ENCODE measurements around the gene NELL2.

NELL2 gene

GRCh38 chr12:44869503-44869902 is 6.6 kb downstream of the NELL2 start:
- H3K9me3 ChIP-seq = no peaks in the 10 kb centered on the region
- no peak overlapping the region for H3K4me3 ChIP-seq
- no peaks in the 10 kb centered on the region for H3K36me3 ChIP-seq (replicated peaks)
- peaks cover 6% of the 10 kb centered on the region for H3K4me1 ChIP-seq
- no peaks in the 10 kb centered on the region; the same call in 1 of the 2 replicates for H3K27me3 ChIP-seq (ENCODE audit: low read depth)
- in situ Hi-C loops (cut with MboI; ENCODE audit: low sequenced_read_pairs) = no loop called here
- no peak for DNase-seq (ENCODE audit: low spot score in 2 of 2)

DNA sequence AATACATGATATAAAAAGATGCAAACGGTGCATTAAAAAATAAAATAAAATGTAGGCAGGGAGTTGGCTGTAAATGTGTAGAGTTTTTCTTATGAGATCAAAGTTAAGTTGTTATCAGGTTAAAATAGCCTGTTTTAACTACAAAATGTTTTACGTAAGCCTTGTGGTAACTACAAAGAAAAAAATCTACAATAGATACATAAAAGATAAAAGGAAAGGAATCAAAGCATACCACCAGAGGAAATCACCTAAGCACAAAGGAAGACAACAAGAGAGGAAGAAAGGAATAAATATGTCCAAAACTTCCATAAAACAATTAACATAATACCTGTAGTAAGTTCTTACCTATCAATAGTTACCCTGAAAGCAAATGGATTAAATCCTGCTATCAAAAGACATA is 12.2 kb downstream of the NELL2 start:
- H3K27me3 ChIP-seq (ENCODE audit: low read depth) = no peaks in the 10 kb centered on the region

DNA sequence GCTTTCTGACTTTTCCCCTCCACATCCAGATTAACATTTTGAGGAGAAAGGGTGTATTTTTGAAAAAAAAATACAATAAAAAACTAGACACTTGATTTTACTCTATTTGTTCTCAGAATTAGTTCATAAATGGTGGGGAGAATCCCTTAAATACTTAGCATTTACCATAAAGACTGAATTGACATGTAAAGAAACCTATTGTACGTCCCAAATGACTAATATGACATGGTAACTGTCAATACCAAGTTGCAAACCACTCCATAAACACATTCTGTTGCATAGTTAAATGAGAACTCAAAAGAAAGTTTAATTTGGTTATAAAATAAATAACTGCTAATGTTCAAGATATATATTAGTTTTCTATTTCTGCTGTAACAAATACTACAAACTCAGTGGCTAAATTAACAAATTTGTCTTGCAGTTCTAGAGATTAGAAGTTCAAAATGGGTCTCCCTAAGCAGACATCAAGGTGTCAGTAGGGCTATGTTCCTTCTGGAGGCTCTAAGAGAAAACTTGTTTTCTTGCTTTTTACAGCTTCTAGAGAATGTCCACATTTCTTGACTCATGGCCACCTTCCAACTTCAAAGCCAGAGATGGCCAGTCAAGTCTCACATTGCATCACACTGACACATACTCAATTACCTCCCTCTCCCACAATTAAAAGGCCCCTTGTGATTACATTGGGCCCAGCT is 16.0 kb downstream of the NELL2 start:
- H3K4me1 ChIP-seq = no peaks in the 10 kb centered on the region
- H3K4me3 ChIP-seq = no peak overlapping the region
- no peaks in the 10 kb centered on the region for H3K36me3 ChIP-seq (replicated peaks)
- H3K9me3 ChIP-seq = no peaks in the 10 kb centered on the region
- no peaks in the 10 kb centered on the region for H3K27me3 ChIP-seq (ENCODE audit: low read depth)
- in situ Hi-C loops (cut with MboI; ENCODE audit: low sequenced_read_pairs) = no loop called here
- DNase-seq (ENCODE audit: low spot score in 2 of 2) = no peak

More for the DNA sequence above, 12.2 kb downstream of the NELL2 start:
- Histone ChIP-seq H3K9me3 (no peaks in the 10 kb centered on the region), H3K4me3 (no peak overlapping the region), H3K36me3 (replicated peaks) (no peaks in the 10 kb centered on the region), H3K4me1 (no peaks in the 10 kb centered on the region)
- no peak for DNase-seq (ENCODE audit: low spot score in 2 of 2)
- in situ Hi-C loops (cut with MboI; ENCODE audit: low sequenced_read_pairs) = no loop called here

GRCh38 chr12:44858226-44858855 is 17.8 kb downstream of the NELL2 start:
- no peak overlapping the region for H3K4me3 ChIP-seq
- in situ Hi-C loops (cut with MboI; ENCODE audit: low sequenced_read_pairs) = no loop called here
- H3K36me3 ChIP-seq (replicated peaks) = no peaks in the 10 kb centered on the region
- H3K4me1 ChIP-seq = no peaks in the 10 kb centered on the region
- no peaks in the 10 kb centered on the region for H3K27me3 ChIP-seq (ENCODE audit: low read depth)
- no peak for DNase-seq (ENCODE audit: low spot score in 2 of 2)
- no peaks in the 10 kb centered on the region for H3K9me3 ChIP-seq

GRCh38 chr12:44852483-44852882 is 23.6 kb downstream of the NELL2 start:
- in situ Hi-C loops (cut with MboI; ENCODE audit: low sequenced_read_pairs) = no loop called here
- no peak for DNase-seq (ENCODE audit: low spot score in 2 of 2)
- H3K4me1 ChIP-seq = no peaks in the 10 kb centered on the region
- no peaks in the 10 kb centered on the region for H3K27me3 ChIP-seq (ENCODE audit: low read depth)
- no peaks in the 10 kb centered on the region for H3K9me3 ChIP-seq
- no peaks in the 10 kb centered on the region for H3K36me3 ChIP-seq (replicated peaks)
- no peak overlapping the region for H3K4me3 ChIP-seq

DNA sequence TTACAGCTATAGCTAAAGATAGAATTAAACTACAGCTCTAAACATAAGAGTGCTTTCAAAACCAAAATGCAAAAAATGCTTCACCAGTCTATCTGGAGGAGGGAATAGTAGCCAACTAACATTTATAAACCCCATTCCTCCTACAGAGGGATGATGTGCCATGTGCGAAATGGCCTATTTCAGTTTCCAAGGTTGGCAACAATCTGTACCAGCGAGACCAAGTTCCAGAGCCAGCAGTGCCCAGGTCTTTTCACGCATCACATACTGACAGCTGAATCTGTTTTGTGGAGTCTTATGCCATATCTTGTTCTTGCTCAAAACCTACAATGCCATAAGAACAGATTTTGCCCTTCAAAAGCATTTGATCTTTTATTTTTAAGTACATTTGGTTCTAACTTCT is 24.5 kb downstream of the NELL2 start:
- in situ Hi-C loops (cut with MboI; ENCODE audit: low sequenced_read_pairs) = no loop called here
- Histone ChIP-seq H3K36me3 (replicated peaks) (no peaks in the 10 kb centered on the region), H3K27me3 (ENCODE audit: low read depth) (no peaks in the 10 kb centered on the region), H3K4me3 (no peak overlapping the region), H3K9me3 (no peaks in the 10 kb centered on the region), H3K4me1 (no peaks in the 10 kb centered on the region)
- no peak for DNase-seq (ENCODE audit: low spot score in 2 of 2)

DNA sequence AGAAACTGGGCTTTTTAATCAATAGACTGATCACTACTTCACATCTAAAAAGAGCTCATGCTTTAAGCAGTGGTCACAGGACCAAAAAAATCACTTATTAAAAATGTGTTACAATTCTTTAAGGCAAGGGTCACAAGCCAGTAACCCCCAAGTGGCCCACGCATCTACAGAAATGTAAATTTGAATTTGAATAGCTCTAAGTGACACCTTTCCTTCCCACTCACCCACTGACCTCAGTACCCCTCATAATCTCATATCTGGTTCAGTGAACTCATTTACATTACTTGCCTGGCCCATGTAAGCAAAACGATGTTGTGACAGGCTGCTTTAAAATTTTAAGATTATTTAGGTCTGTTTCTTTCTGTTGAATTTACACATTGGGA is 27.4 kb downstream of the NELL2 start:
- no peaks in the 10 kb centered on the region for H3K27me3 ChIP-seq (ENCODE audit: low read depth)
- no peaks in the 10 kb centered on the region for H3K36me3 ChIP-seq (replicated peaks)
- in situ Hi-C loops (cut with MboI; ENCODE audit: low sequenced_read_pairs) = no loop called here
- no peak overlapping the region for H3K4me3 ChIP-seq
- no peak for DNase-seq (ENCODE audit: low spot score in 2 of 2)
- H3K9me3 ChIP-seq = no peaks in the 10 kb centered on the region
- H3K4me1 ChIP-seq = no peaks in the 10 kb centered on the region

DNA sequence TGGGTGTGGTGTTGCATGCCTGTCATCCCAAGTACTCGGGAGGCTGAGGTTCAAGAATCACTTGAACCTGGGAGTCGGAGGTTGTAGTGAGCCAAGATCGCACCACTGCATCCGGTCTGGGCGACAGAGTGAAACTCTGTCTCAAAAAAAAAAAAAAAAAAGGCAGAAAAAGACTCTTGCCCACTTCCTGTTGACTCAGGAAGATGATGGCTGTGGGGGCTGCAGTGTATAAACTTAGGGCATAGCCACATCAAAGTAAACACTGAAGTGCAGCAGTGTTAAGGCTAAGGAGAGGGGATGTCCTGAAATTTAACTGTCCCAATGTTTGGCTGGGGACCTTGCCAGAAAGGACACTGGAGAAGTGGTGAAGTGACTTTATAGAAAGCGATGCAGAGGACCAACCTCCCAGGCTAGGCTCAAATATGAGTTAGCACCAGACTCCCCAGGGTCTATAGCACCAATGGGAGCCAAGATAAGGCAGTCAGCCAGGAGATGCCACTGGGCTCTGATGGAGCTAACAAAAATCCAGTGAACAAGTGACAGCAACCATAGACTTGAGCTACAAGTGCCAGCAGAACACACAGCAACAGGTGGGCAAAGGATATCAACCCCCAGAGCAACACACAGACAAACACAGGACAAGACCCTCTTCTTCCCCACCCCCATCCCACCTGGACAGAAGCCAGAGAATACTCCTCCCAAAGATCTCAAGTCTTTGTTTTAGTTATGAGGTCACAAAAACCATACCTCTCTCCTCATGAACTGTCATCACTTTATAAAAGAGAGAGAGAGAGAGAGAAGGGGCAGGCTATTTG is 28.0 kb downstream of the NELL2 start:
- no peak overlapping the region for H3K4me3 ChIP-seq
- no peak for DNase-seq (ENCODE audit: low spot score in 2 of 2)
- no peaks in the 10 kb centered on the region for H3K36me3 ChIP-seq (replicated peaks)
- H3K9me3 ChIP-seq = no peaks in the 10 kb centered on the region
- H3K4me1 ChIP-seq = no peaks in the 10 kb centered on the region
- in situ Hi-C loops (cut with MboI; ENCODE audit: low sequenced_read_pairs) = no loop called here
- no peaks in the 10 kb centered on the region for H3K27me3 ChIP-seq (ENCODE audit: low read depth)

DNA sequence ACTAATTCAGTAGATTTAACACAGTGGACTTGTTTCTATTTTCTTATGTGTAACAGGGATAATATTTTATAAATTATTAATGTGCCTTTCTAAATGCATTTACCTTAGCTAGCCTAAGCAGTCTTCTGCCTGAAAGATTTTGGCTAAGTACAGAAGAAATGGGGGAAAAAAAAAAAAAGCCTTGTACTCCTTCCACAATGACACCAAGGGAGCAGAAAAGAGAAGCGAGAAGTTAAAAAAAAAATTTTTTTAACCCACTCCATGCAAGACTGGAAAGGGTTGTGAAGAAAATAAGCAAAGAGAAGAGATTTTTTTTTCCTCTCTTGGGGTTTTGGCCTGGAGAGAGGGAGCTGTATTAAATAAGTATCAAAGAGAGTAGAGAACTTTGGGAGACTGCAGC is 28.7 kb downstream of the NELL2 start:
- Histone ChIP-seq H3K4me1 (no peaks in the 10 kb centered on the region), H3K27me3 (ENCODE audit: low read depth) (no peaks in the 10 kb centered on the region), H3K4me3 (no peak overlapping the region), H3K9me3 (no peaks in the 10 kb centered on the region), H3K36me3 (replicated peaks) (no peaks in the 10 kb centered on the region)
- no peak for DNase-seq (ENCODE audit: low spot score in 2 of 2)
- in situ Hi-C loops (cut with MboI; ENCODE audit: low sequenced_read_pairs) = no loop called here

- Histone ChIP-seq H3K4me3 (no peak overlapping the region), H3K9me3 (no peaks in the 10 kb centered on the region), H3K4me1 (no peaks in the 10 kb centered on the region), H3K27me3 (ENCODE audit: low read depth) (no peaks in the 10 kb centered on the region), H3K36me3 (replicated peaks) (no peaks in the 10 kb centered on the region)
- DNase-seq (ENCODE audit: low spot score in 2 of 2) = no peak
- in situ Hi-C loops (cut with MboI; ENCODE audit: low sequenced_read_pairs) = no loop called here
Observed at GRCh38 chr12:44846826-44847225, 29.3 kb downstream of the NELL2 start.

GRCh38 chr12:44842669-44843068 is 33.4 kb downstream of the NELL2 start:
- H3K27me3 ChIP-seq (ENCODE audit: low read depth) = no peaks in the 10 kb centered on the region
- no peaks in the 10 kb centered on the region for H3K36me3 ChIP-seq (replicated peaks)
- in situ Hi-C loops (cut with MboI; ENCODE audit: low sequenced_read_pairs) = no loop called here
- H3K9me3 ChIP-seq = no peaks in the 10 kb centered on the region
- DNase-seq (ENCODE audit: low spot score in 2 of 2) = no peak
- H3K4me3 ChIP-seq = no peak overlapping the region
- no peaks in the 10 kb centered on the region for H3K4me1 ChIP-seq

DNA sequence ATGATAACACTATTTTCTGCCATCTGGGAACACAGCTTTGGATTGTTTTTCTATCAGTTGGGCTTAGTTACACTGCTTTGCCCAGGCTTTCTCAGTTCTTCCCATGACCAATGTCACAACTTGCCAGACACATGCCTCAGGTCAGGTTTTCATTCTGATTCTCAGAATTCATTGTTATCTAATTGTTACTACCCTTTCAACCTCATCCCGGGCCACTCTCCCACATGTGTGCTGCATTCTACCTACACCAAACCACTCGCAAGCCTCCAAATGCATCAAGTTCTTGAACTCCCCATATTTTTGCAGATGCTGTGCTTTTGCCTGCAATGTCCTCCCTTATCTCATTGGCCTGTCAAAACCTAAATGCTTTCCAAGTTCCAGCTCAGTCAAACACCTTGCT is 36.3 kb downstream of the NELL2 start:
- in situ Hi-C loops (cut with MboI; ENCODE audit: low sequenced_read_pairs) = no loop called here

DNA sequence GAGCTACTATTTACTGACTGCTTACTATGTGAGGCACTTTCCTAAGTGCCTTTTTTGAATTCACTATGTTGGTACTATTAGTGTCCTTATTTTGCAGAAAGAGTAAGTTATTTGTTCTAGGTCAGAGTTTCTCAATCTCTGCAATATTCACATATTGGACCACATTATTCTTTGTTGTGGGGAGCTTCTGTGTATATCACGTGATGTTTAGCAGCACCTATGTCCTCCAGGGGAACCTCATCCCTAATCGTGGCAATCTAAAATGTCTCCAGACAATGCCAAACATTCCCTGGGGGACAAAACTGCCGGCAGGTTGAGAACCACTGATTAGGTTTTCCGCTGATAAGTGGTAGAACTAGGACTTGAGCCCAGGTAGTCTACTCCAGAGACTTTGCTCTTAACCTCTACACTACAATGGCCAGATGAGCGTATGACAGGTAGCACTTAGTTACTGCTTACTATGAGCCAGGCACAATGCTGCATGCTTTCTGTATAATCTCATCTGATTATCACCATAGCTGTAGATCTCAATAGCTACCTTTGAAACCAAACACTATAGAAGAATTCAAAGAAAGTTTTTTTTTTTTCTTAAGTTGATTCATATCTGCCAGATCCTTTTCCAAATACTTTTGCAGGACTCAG is 38.9 kb downstream of the NELL2 start:
- no peak for DNase-seq (ENCODE audit: low spot score in 2 of 2)
- H3K36me3 ChIP-seq (replicated peaks) = no peaks in the 10 kb centered on the region
- no peak overlapping the region for H3K4me3 ChIP-seq
- H3K27me3 ChIP-seq (ENCODE audit: low read depth) = no peaks in the 10 kb centered on the region
- H3K4me1 ChIP-seq = peaks cover 2% of the 10 kb centered on the region
- H3K9me3 ChIP-seq = no peaks in the 10 kb centered on the region
- in situ Hi-C loops (cut with MboI; ENCODE audit: low sequenced_read_pairs) = no loop called here

More for the DNA sequence above, 36.3 kb downstream of the NELL2 start:
- Histone ChIP-seq H3K27me3 (ENCODE audit: low read depth) (no peaks in the 10 kb centered on the region), H3K4me1 (no peaks in the 10 kb centered on the region), H3K9me3 (no peaks in the 10 kb centered on the region), H3K4me3 (no peak overlapping the region), H3K36me3 (replicated peaks) (no peaks in the 10 kb centered on the region)
- no peak for DNase-seq (ENCODE audit: low spot score in 2 of 2)

All from HAP-1 (cell line).